ENCODE data around the gene ZCCHC17. TPM values are rescaled to one million over a fixed set of nuclear protein-coding genes. Genes with fewer than 3 reads are reported as not detected.

ZCCHC17 gene
- total RNA-seq, 2 experiments from 2014 or later, result 7.3 to 7.6 TPM

DNA sequence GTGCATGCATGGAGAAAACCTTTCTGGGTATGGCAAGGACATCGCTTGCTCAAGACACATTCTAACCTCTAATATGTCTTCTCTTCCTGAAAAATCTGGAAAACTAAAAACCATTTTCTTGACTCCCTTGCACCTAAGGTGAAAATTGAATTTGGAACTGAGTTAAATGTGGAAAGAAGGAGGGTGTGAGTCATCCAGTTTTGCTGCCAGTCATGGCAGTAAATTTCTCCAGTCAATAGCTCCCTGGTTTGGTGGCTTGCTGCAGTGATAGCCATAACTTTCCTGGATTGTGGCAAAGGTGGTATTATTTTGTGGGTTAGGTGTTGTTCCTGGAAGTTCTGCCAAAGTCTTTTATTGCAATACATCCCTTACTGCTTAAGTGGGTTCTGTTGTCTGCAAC lies 2.5 kb downstream of the ZCCHC17 start:
- CTCF ChIA-PET, result no interaction called here
- H3K36me3 Mint-ChIP-seq (ENCODE audit: low read depth), result peaks cover 17% of the 10 kb centered on the region
- POLR2A ChIA-PET, result no interaction called here
- H3K4me1 Mint-ChIP-seq (ENCODE audit: low read depth), result peaks cover 14% of the 10 kb centered on the region
- H3K27ac Mint-ChIP-seq, result peak overlapping the region; percentile 25
- intact Hi-C loops (cut with DNase I, micrococcal nuclease), result loop anchor here in 1 of 2 experiments (5.0 to 10.0 kb wide), 3 partner anchors 345 to 1515 kb away; partner anchors contain the start of genes PEF1, RBBP4, S100PBP and YARS1
- Histone ChIP-seq H3K9me3 (ENCODE audit: control insufficient read depth in 1 of 2, insufficient read depth in 1 of 2, low read length in 2 of 2) (no peaks in the 10 kb centered on the region), H3K36me3 (ENCODE audit: insufficient read depth, low read length) (no peaks in the 10 kb centered on the region), H3K4me3 (ENCODE audit: low read length) (no peak overlapping the region), H3K27ac (ENCODE audit: low read depth in 1 of 2, low read length in 2 of 2) (no peak overlapping the region), H3K4me1 (ENCODE audit: insufficient read depth, low read length) (peaks cover 38% of the 10 kb centered on the region), H3K27me3 (ENCODE audit: control insufficient read depth in 1 of 2, insufficient read depth in 2 of 2, low read length in 2 of 2) (no peaks in the 10 kb centered on the region)
- TF ChIP-seq, protein P1, sequence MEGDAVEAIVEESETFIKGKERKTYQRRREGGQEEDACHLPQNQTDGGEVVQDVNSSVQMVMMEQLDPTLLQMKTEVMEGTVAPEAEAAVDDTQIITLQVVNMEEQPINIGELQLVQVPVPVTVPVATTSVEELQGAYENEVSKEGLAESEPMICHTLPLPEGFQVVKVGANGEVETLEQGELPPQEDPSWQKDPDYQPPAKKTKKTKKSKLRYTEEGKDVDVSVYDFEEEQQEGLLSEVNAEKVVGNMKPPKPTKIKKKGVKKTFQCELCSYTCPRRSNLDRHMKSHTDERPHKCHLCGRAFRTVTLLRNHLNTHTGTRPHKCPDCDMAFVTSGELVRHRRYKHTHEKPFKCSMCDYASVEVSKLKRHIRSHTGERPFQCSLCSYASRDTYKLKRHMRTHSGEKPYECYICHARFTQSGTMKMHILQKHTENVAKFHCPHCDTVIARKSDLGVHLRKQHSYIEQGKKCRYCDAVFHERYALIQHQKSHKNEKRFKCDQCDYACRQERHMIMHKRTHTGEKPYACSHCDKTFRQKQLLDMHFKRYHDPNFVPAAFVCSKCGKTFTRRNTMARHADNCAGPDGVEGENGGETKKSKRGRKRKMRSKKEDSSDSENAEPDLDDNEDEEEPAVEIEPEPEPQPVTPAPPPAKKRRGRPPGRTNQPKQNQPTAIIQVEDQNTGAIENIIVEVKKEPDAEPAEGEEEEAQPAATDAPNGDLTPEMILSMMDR (IDR thresholded peaks at IDR 0.05), result no peak
- DNase-seq (no peak), ATAC-seq (ENCODE audit: poor library complexity) (no peak)
- H3K4me3 Mint-ChIP-seq, result peak overlapping the region; percentile 52
- no peaks in the 10 kb centered on the region for H3K9me3 Mint-ChIP-seq
- no peaks in the 10 kb centered on the region for H3K27me3 Mint-ChIP-seq

DNA sequence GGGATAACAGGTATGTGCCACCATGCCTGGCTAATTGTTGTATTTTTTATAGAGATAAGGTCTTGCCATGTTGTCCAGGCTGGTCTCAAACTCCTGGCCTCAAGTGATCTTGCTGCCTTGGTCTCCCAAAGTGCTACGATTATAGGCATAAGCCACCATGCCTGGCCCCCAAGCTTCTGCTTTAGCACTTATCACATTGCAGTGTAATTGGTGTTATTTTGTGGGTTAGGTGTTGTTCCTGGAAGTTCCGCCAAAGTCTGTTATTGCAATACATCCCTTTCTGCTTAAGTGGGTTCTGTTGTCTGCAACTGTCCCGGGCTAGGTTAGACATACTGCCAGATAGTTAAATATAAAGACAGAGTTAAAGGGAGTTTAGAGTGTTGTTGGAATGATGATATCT lies 3.4 kb downstream of the ZCCHC17 start:
- Histone ChIP-seq H3K27me3 (ENCODE audit: control insufficient read depth in 1 of 2, insufficient read depth in 2 of 2, low read length in 2 of 2) (no peaks in the 10 kb centered on the region), H3K4me1 (ENCODE audit: insufficient read depth, low read length) (peaks cover 34% of the 10 kb centered on the region), H3K4me3 (ENCODE audit: low read length) (no peak overlapping the region), H3K9me3 (ENCODE audit: control insufficient read depth in 1 of 2, insufficient read depth in 1 of 2, low read length in 2 of 2) (no peaks in the 10 kb centered on the region), H3K27ac (ENCODE audit: low read depth in 1 of 2, low read length in 2 of 2) (no peak overlapping the region), H3K36me3 (ENCODE audit: insufficient read depth, low read length) (no peaks in the 10 kb centered on the region)
- ATAC-seq (ENCODE audit: poor library complexity) (no peak), DNase-seq (peak in 1 of 14 experiments; percentile 54)
- peak overlapping the region; percentile 8 for H3K4me3 Mint-ChIP-seq
- H3K9me3 Mint-ChIP-seq, result no peaks in the 10 kb centered on the region
- intact Hi-C loops (cut with DNase I, micrococcal nuclease), result no loop called here
- POLR2A ChIA-PET, result no interaction called here
- no peaks in the 10 kb centered on the region for H3K27me3 Mint-ChIP-seq
- no peak overlapping the region for H3K27ac Mint-ChIP-seq
- CTCF ChIA-PET, result no interaction called here
- H3K4me1 Mint-ChIP-seq (ENCODE audit: low read depth), result peaks cover 14% of the 10 kb centered on the region
- TF ChIP-seq, protein P1 (IDR thresholded peaks at IDR 0.05), result no peak
- peaks cover 17% of the 10 kb centered on the region for H3K36me3 Mint-ChIP-seq (ENCODE audit: low read depth)

DNA sequence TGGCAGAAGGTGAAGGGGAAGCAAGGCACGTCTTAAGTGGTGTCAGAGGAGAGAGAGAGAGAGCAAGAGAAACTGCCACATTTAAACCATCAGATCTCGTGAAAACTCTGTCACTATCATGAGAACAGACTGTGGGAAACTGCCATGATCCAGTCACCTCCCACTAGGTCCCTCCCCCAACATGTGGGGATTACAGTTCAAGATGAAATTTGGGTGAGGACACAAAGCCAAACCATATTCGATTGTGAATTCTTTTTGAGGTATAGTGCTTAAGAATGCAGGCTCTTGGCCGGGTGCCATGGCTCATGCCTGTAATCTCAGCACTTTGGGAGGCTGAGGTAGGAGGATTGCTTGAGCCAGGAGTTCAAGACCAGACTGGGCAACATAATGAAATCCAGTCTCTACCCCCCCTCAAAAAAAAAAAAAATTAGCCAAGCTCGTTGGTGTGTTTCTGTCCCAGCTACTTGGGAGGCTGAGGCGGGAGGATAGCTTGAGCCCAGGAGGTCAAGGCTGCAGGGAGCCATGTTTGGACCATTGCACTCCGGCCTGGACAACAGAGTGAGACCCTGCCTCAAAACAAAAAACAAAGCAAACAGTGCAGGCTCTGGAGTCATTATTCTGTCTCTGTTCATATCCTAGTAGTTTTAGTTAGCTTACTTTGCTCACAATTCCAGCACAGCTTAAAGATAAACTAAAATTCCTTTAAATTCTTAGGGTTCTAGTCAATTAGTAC lies 6.0 kb downstream of the ZCCHC17 start:
- peaks cover 13% of the 10 kb centered on the region for H3K4me1 ChIP-seq (ENCODE audit: insufficient read depth, low read length)
- H3K27me3 ChIP-seq (ENCODE audit: control insufficient read depth in 1 of 2, insufficient read depth in 2 of 2, low read length in 2 of 2), result no peaks in the 10 kb centered on the region
- ATAC-seq (ENCODE audit: poor library complexity), result no peak
- no peaks in the 10 kb centered on the region for H3K27me3 Mint-ChIP-seq
- DNase-seq, result no peak
- no peaks in the 10 kb centered on the region for H3K36me3 ChIP-seq (ENCODE audit: insufficient read depth, low read length)
- TF ChIP-seq, protein P1 (IDR thresholded peaks at IDR 0.05), result no peak
- no peaks in the 10 kb centered on the region for H3K9me3 ChIP-seq (ENCODE audit: control insufficient read depth in 1 of 2, insufficient read depth in 1 of 2, low read length in 2 of 2)
- H3K9me3 Mint-ChIP-seq, result no peaks in the 10 kb centered on the region
- H3K36me3 Mint-ChIP-seq (ENCODE audit: low read depth), result peaks cover 26% of the 10 kb centered on the region
- CTCF ChIA-PET, result no interaction called here
- H3K4me3 ChIP-seq (ENCODE audit: low read length), result no peak overlapping the region
- peaks cover 24% of the 10 kb centered on the region for H3K4me1 Mint-ChIP-seq (ENCODE audit: low read depth)
- H3K4me3 Mint-ChIP-seq, result no peak overlapping the region
- POLR2A ChIA-PET, result no interaction called here
- H3K27ac ChIP-seq (ENCODE audit: low read depth in 1 of 2, low read length in 2 of 2), result no peak overlapping the region
- intact Hi-C loops (cut with DNase I, micrococcal nuclease), result no loop called here
- no peak overlapping the region for H3K27ac Mint-ChIP-seq

Measured in CD4-positive, alpha-beta T cell (primary cell).